Left lung (tissue), 10 donors: ENCODE measurements around the gene JARID2. TPM values are rescaled to one million over a fixed set of nuclear protein-coding genes. Genes with fewer than 3 reads are reported as not detected.

ENCODE experiments used
- ATAC-seq: fragments of 200-7000 bp; cut with Tn5 transposase; one replicate; pipeline ENCODE4 v1.9.1; 2020; ENCODE audit warnings: moderate library complexity
- DNase-seq, 4 donors: peaks; one replicate each; pipeline ENCODE4 v3.0.0-alpha.2; 2013 to 2020
- H3K27ac ChIP-seq, 2 donors: fragments of 200-600 bp; sonication (generic) in 1 of 2; one replicate each; pipeline versions ENCODE4 v1.5.0 to v1.8.0; 2020 to 2021
- H3K27me3 ChIP-seq, 2 donors: fragments of 200-600 bp; sonication (generic) in 1 of 2; one replicate each; pipeline versions ENCODE4 v1.5.0 to v1.8.0; 2020 to 2021
- H3K36me3 ChIP-seq, 2 donors: fragments of 200-600 bp; sonication (generic) in 1 of 2; one replicate each; pipeline versions ENCODE4 v1.5.0 to v1.8.0; 2020 to 2021
- H3K4me1 ChIP-seq, 2 donors: fragments of 200-600 bp; one replicate each; pipeline ENCODE4 v1.8.0; 2021
- H3K4me3 ChIP-seq, 2 donors: fragments of 200-600 bp; sonication (generic) in 1 of 2; one replicate each; pipeline versions ENCODE4 v1.5.0 to v1.8.0; 2020 to 2021; ENCODE audit warnings: mild to moderate bottlenecking in 1 of 2
- H3K9me3 ChIP-seq, 2 donors: fragments of 200-600 bp; sonication (generic) in 1 of 2; one replicate each; pipeline versions ENCODE4 v1.5.0 to v1.8.0; 2020 to 2021
- CTCF ChIP-seq, 2 donors: fragments of 200-600 bp; sonication (generic) in 1 of 2; IDR thresholded peaks; one replicate each; pipeline versions ENCODE4 v1.5.0 to v1.8.0; 2021; ENCODE audit warnings: antibody characterized with exemption in 2 of 2
- intact Hi-C, 2 donors: fragments of 100-400 bp; cut with DNase I; formaldehyde crosslinking; loops; one replicate each; pipeline versions ENCODE4 v1.11.2 to v1.14.2; 2022
- polyA plus RNA-seq, 6 donors: library from polyadenylated mRNA; unstranded; fragments of 120-200 nt; gene quantifications; one replicate each; pipeline ENCODE4 v1.2.1, GENCODE V29; 2013; ENCODE audit not compliant: insufficient read length in 6 of 6
- total RNA-seq, 2 donors: library from RNA; stranded (reverse); fragmentation: NEBNext Ultra II Directional; extraction: Animal tissue kit (Norgen Biotek cat#: 25700); gene quantifications; one replicate each; pipeline ENCODE4 v1.2.1, GENCODE V29; 2021
- donor health status: DM: no; HTN: yes; CAD: no.
- donor health status: DM: no; HTN: no; CAD: no.

Gene JARID2
- total and polyA plus RNA-seq, 8 donors, result 10.2 to 19.4 (median 17.8) TPM

- DNase-seq (no peak), ATAC-seq (no peak)
- intact Hi-C loops, result no loop called here
- Histone ChIP-seq H3K9me3 (no peaks in the 10 kb centered on the region), H3K27me3 (no peaks in the 10 kb centered on the region), H3K4me1 (peaks cover 0 to 19% of the 10 kb centered on the region in 2 donors), H3K27ac (no peak overlapping the region), H3K4me3 (no peak overlapping the region), H3K36me3 (no peaks in the 10 kb centered on the region)
- TF ChIP-seq CTCF (IDR thresholded peaks at IDR 0.05), result no peak
These were observed 311.3 kb downstream of the JARID2 start for GRCh38 chr6:15557174-15557573.

- ATAC-seq, result no peak
These were observed 314.8 kb downstream of the JARID2 start for GRCh38 chr6:15560713-15561112.

GRCh38 chr6:15561447-15562199 lies 315.8 kb downstream of the JARID2 start:
- no peaks in the 10 kb centered on the region for H3K36me3 ChIP-seq
- no peak for TF ChIP-seq CTCF (IDR thresholded peaks at IDR 0.05)
- ATAC-seq, result no peak
- intact Hi-C loops, result no loop called here
- no peak overlapping the region for H3K27ac ChIP-seq
- no peaks in the 10 kb centered on the region for H3K4me1 ChIP-seq
- H3K9me3 ChIP-seq, result no peaks in the 10 kb centered on the region
- H3K27me3 ChIP-seq, result no peaks in the 10 kb centered on the region
- DNase-seq, result no peak
- H3K4me3 ChIP-seq, result no peak overlapping the region

More at GRCh38 chr6:15560713-15561112, 314.8 kb downstream of the JARID2 start:
- no peaks in the 10 kb centered on the region for H3K36me3 ChIP-seq
- H3K9me3 ChIP-seq, result no peaks in the 10 kb centered on the region
- H3K27me3 ChIP-seq, result no peaks in the 10 kb centered on the region
- H3K4me3 ChIP-seq, result no peak overlapping the region
- H3K4me1 ChIP-seq, result peaks cover 0 to 3% of the 10 kb centered on the region in 2 donors
- intact Hi-C loops, result no loop called here
- no peak overlapping the region for H3K27ac ChIP-seq
- DNase-seq, result no peak
- TF ChIP-seq CTCF (IDR thresholded peaks at IDR 0.05), result no peak

- intact Hi-C loops, result no loop called here
These were observed 317.1 kb downstream of the JARID2 start for GRCh38 chr6:15562977-15563376.

More at GRCh38 chr6:15562977-15563376, 317.1 kb downstream of the JARID2 start:
- no peak overlapping the region for H3K4me3 ChIP-seq
- H3K9me3 ChIP-seq, result no peaks in the 10 kb centered on the region
- DNase-seq (no peak), ATAC-seq (no peak)
- no peak overlapping the region for H3K27ac ChIP-seq
- H3K4me1 ChIP-seq, result no peaks in the 10 kb centered on the region
- no peaks in the 10 kb centered on the region for H3K36me3 ChIP-seq
- H3K27me3 ChIP-seq, result no peaks in the 10 kb centered on the region
- TF ChIP-seq CTCF (IDR thresholded peaks at IDR 0.05), result no peak
